Glomerular visceral epithelial cell (primary cell): Measurements from ENCODE around the gene STAP1.
"Not testable (repeated sequence)": the region's sequence is repeated elsewhere in the genome, so short reads cannot be mapped to it uniquely, and the experiment has no call there.

ENCODE experiments used
- DNase-seq: peaks from one replicate; pipeline ENCODE4 v3.0.0-alpha.2; 2016; ENCODE audit errors: extremely low spot score

STAP1 gene

DNA sequence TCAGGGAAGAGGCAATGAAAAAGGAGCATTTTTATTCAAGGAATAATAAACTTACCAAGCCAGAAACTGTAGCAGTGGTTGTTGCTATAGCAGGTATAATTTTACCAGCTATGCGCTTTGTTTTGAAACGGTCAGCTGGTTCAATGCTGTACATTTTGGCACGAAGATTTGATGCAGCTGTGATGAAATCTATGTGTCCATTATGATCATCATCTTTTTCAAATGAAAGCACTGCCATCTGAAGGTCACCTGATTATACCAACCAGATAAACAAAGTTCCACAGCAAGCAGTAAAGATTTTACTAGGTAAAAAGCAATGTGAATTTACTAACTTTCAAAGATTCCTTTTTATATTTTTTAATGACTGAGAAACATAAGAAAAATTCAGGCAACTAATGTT, 66.4 kb downstream of the STAP1 start:
- no peak for DNase-seq

DNA sequence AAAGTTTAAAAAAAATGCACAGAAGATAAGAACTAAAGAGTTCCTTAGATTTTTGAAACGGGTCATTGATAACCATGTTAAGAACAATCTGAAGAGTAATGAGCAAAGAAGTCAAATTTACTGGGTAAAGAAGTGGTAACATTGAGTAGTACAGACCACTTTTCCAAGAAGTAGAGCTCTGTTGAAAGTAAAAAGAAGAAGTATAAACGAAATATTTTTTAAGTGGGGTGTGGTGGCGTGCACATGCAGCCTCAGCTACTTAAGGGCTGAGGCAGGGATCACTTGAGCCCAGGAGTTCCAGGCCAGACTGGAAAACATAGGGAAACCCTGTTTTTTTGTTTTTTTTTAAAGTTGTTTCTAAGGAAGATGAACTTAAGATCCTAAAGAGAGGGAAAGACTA, 74.0 kb downstream of the STAP1 start:
- no peak for DNase-seq

- DNase-seq: no peak
Observed at GRCh38 chr4:67634741-67635140, 76.2 kb downstream of the STAP1 start.

GRCh38 chr4:67635331-67635730, 76.8 kb downstream of the STAP1 start:
- no peak for DNase-seq

GRCh38 chr4:67636978-67637377, 78.5 kb downstream of the STAP1 start:
- DNase-seq: not testable (repeated sequence)

GRCh38 chr4:67638136-67638535, 79.6 kb downstream of the STAP1 start:
- DNase-seq: no peak

- DNase-seq: no peak
Observed at GRCh38 chr4:67651536-67651935, 93.0 kb downstream of the STAP1 start.
